H1 (cell line): ENCODE measurements around the gene PIP5K1C. TPM values are rescaled to one million over a fixed set of nuclear protein-coding genes. Genes with fewer than 3 reads are reported as not detected.

ENCODE experiments used
- CTCF ChIA-PET: fragments of 300-600 bp; sonication (Branson Sonifier 250); formaldehyde crosslinking; loops from one replicate; lab custom pipeline; 2021; ENCODE audit not compliant: partially characterized antibody; lab: Charles Lee
- POLR2A ChIA-PET: fragments of 300-600 bp; sonication (Branson Sonifier 250); formaldehyde crosslinking; loops from one replicate; lab custom pipeline; 2021; ENCODE audit warnings: inconsistent platforms; ENCODE audit not compliant: partially characterized antibody; lab: Charles Lee
- DNase-seq, 2 experiments: peaks; one replicate each; pipeline versions ENCODE4 v3.0.0 to v3.0.0-alpha.2; 2010 to 2022; ENCODE audit warnings: low spot score in 2 of 2, low read depth in 1 of 2, mixed read lengths in 1 of 2
- FAIRE-seq: peaks from 2 replicates; lab custom pipeline; 2011; peaks lifted over from hg19 to GRCh38; lab: Jason Lieb, UNC
- H2AFZ ChIP-seq: 2 replicates; pipeline ENCODE4 v1.8.1; 2012; ENCODE audit warnings: low read length, inconsistent platforms
- H2AK5ac ChIP-seq: 2 replicates; pipeline ENCODE4 v1.6.1; 2013; ENCODE audit warnings: low read depth, low read length
- H2BK120ac ChIP-seq: replicated peaks from 2 replicates; pipeline ENCODE3; 2013; ENCODE audit warnings: low read depth, low read length, inconsistent platforms
- H2BK12ac ChIP-seq: 2 replicates; pipeline ENCODE4 v1.6.1; 2013; ENCODE audit warnings: low read depth, low read length
- H2BK15ac ChIP-seq: 2 replicates; pipeline ENCODE4 v1.6.1; 2013; ENCODE audit warnings: low read length
- H2BK20ac ChIP-seq: 2 replicates; pipeline ENCODE4 v1.6.1; 2013; ENCODE audit warnings: low read length
- H2BK5ac ChIP-seq: 2 replicates; pipeline ENCODE4 v1.6.1; 2013; ENCODE audit warnings: low read depth, low read length
- H3K14ac ChIP-seq: 2 replicates; pipeline ENCODE4 v1.6.1; 2013; ENCODE audit warnings: inconsistent platforms; ENCODE audit not compliant: insufficient read length
- H3K18ac ChIP-seq: 2 replicates; pipeline ENCODE4 v1.6.1; 2013; ENCODE audit warnings: low read length; ENCODE audit errors: extremely low read depth
- H3K23ac ChIP-seq: 2 replicates; pipeline ENCODE4 v1.6.1; 2013; ENCODE audit warnings: inconsistent platforms; ENCODE audit not compliant: insufficient read length
- H3K23me2 ChIP-seq: 2 replicates; pipeline ENCODE4 v1.6.1; 2013; ENCODE audit warnings: low read depth, low read length
- H3K27ac ChIP-seq: 2 replicates; pipeline ENCODE4 v1.6.1; 2011; ENCODE audit warnings: low read depth, low read length, inconsistent platforms
- H3K27me3 ChIP-seq, 4 experiments: replicated peaks in 1 of 4; 1 replicate in 1 of 4; 2 replicates in 3 of 4; pipeline versions ENCODE4 v1.6.1 to v1.8.1; 2011 to 2013; ENCODE audit warnings: low read length in 3 of 4, mild to moderate bottlenecking in 3 of 4, inconsistent platforms in 2 of 4, mixed read lengths in 2 of 4, moderate library complexity in 1 of 4; ENCODE audit not compliant: control insufficient read depth in 3 of 4, insufficient read depth in 3 of 4; ENCODE audit errors: extremely low read depth in 1 of 4
- H3K36me3 ChIP-seq, 4 experiments: 2 replicates each; pipeline versions ENCODE4 v1.6.1 to v1.8.1; 2011 to 2013; ENCODE audit warnings: mild to moderate bottlenecking in 4 of 4, low read length in 3 of 4, moderate library complexity in 2 of 4, control low read depth in 1 of 4, inconsistent platforms in 1 of 4; ENCODE audit not compliant: insufficient read depth in 4 of 4, control insufficient read depth in 2 of 4
- H3K4ac ChIP-seq: replicated peaks from 2 replicates; pipeline ENCODE3; 2013; ENCODE audit warnings: low read length, low read depth, mixed read lengths, inconsistent platforms; ENCODE audit not compliant: insufficient read length
- H3K4me1 ChIP-seq, 4 experiments: replicated peaks in 1 of 4; 1 replicate in 1 of 4; 2 replicates in 3 of 4; pipeline versions ENCODE4 v1.6.1 to v1.8.1; 2011 to 2013; ENCODE audit warnings: low read length in 3 of 4, inconsistent platforms in 2 of 4, mixed read lengths in 1 of 4; ENCODE audit not compliant: insufficient read depth in 4 of 4, control insufficient read depth in 3 of 4
- H3K4me2 ChIP-seq, 2 experiments: 2 replicates each; pipeline versions ENCODE4 v1.6.1 to v1.8.1; 2011 to 2013; ENCODE audit warnings: low read depth in 2 of 2, low read length in 2 of 2, control low read depth in 1 of 2, inconsistent platforms in 1 of 2, mild to moderate bottlenecking in 1 of 2; ENCODE audit not compliant: insufficient read depth in 1 of 2
- H3K4me3 ChIP-seq, 4 experiments: fragments of 200-600, 300-600 bp in 1 of 4; sonication (generic), shearing (Covaris generic), sonication (Bioruptor Twin) in 1 of 4; 2 replicates each; pipeline versions ENCODE4 v1.5.1 to v1.8.1; 2011 to 2016; ENCODE audit warnings: low read length in 4 of 4, low read depth in 3 of 4, control low read depth in 2 of 4, inconsistent platforms in 2 of 4, mild to moderate bottlenecking in 2 of 4, mixed read lengths in 1 of 4, moderate library complexity in 1 of 4; ENCODE audit not compliant: insufficient read depth in 2 of 4; ENCODE audit errors: extremely low read depth in 1 of 4
- H3K56ac ChIP-seq: replicated peaks from 2 replicates; pipeline ENCODE3; 2013; ENCODE audit warnings: low read depth, mild to moderate bottlenecking, mixed read lengths, low read length, inconsistent platforms; ENCODE audit not compliant: insufficient read length
- H3K79me1 ChIP-seq: 2 replicates; pipeline ENCODE4 v1.6.1; 2013; ENCODE audit warnings: low read depth, low read length, control low read depth
- H3K79me2 ChIP-seq, 2 experiments: 2 replicates each; pipeline versions ENCODE4 v1.6.1 to v1.8.1; 2012 to 2013; ENCODE audit warnings: low read length in 2 of 2, mild to moderate bottlenecking in 2 of 2, inconsistent platforms in 1 of 2; ENCODE audit not compliant: insufficient read depth in 2 of 2, control insufficient read depth in 1 of 2
- H3K9ac ChIP-seq, 4 experiments: replicated peaks in 1 of 4; 1 replicate in 1 of 4; 2 replicates in 3 of 4; pipeline versions ENCODE4 v1.6.1 to v1.8.1; 2011 to 2013; ENCODE audit warnings: low read depth in 3 of 4, low read length in 3 of 4, control low read depth in 2 of 4, mild to moderate bottlenecking in 2 of 4, moderate library complexity in 2 of 4, inconsistent platforms in 1 of 4; ENCODE audit errors: extremely low read depth in 1 of 4
- H3K9me3 ChIP-seq, 2 experiments: 2 replicates each; pipeline versions ENCODE4 v1.6.1 to v1.8.1; 2012 to 2013; ENCODE audit warnings: mild to moderate bottlenecking in 2 of 2, moderate library complexity in 2 of 2, control low read depth in 1 of 2, inconsistent platforms in 1 of 2, low read depth in 1 of 2, low read length in 1 of 2, mixed read lengths in 1 of 2; ENCODE audit not compliant: insufficient read depth in 2 of 2
- H4K20me1 ChIP-seq, 2 experiments: replicated peaks in 1 of 2; 2 replicates each; pipeline versions ENCODE3 to v1.8.1; 2011 to 2013; ENCODE audit warnings: inconsistent platforms in 2 of 2, low read length in 2 of 2, mild to moderate bottlenecking in 1 of 2; ENCODE audit not compliant: insufficient read depth in 2 of 2, control insufficient read depth in 1 of 2
- H4K5ac ChIP-seq: 2 replicates; pipeline ENCODE4 v1.6.1; 2013; ENCODE audit warnings: low read length, low read depth, mixed read lengths, inconsistent platforms; ENCODE audit not compliant: insufficient read length
- H4K8ac ChIP-seq: 2 replicates; pipeline ENCODE4 v1.8.0; 2013; ENCODE audit warnings: mild to moderate bottlenecking, moderate library complexity, low read length, inconsistent platforms; ENCODE audit not compliant: insufficient read depth; ENCODE audit errors: extremely low read depth
- H4K91ac ChIP-seq: replicated peaks from 2 replicates; pipeline ENCODE3; 2013; ENCODE audit warnings: low read length, mixed read lengths, inconsistent platforms; ENCODE audit not compliant: insufficient read length
- CBX8 ChIP-seq: fragments of 300-800, 300-1000 bp; sonication (generic); IDR thresholded peaks from 2 replicates; pipeline ENCODE4 v1.7.1; 2016; ENCODE audit warnings: low read depth, low read length, borderline replicate concordance
- EGR1 ChIP-seq: IDR thresholded peaks from 2 replicates; pipeline ENCODE4 v1.6.1; 2011; ENCODE audit warnings: low read depth, low read length, borderline replicate concordance
- GTF2F1 ChIP-seq: IDR thresholded peaks from 2 replicates; pipeline ENCODE4 v1.6.1; 2012; ENCODE audit warnings: low read depth, low read length, improper control_type of control experiment, borderline replicate concordance
- KDM1A ChIP-seq: fragments of 200-600, 300-600 bp; sonication (generic); IDR thresholded peaks from 2 replicates; pipeline ENCODE4 v1.7.1; 2016; ENCODE audit warnings: mild to moderate bottlenecking, low read length, borderline replicate concordance
- RAD21 ChIP-seq, 2 experiments: IDR thresholded peaks in 1 of 2; conservative IDR thresholded peaks in 1 of 2; 2 replicates each; pipeline ENCODE4 v1.6.1; 2011; ENCODE audit warnings: low read depth in 2 of 2, low read length in 2 of 2, improper control_type of control experiment in 1 of 2, inconsistent platforms in 1 of 2, mild to moderate bottlenecking in 1 of 2, moderate library complexity in 1 of 2
- SIRT6 ChIP-seq: IDR thresholded peaks from one replicate; pipeline ENCODE4 v1.7.1; 2012; ENCODE audit warnings: low read length, inconsistent platforms
- SP4 ChIP-seq: IDR thresholded peaks from 2 replicates; pipeline ENCODE4 v1.6.1; 2012; ENCODE audit warnings: low read length, inconsistent platforms
- SUZ12 ChIP-seq: fragments of 200-600 bp; sonication (generic); IDR thresholded peaks from 2 replicates; pipeline ENCODE4 v1.6.1; 2012; ENCODE audit warnings: mild to moderate bottlenecking, inconsistent platforms, low read length, moderate library complexity, mixed read lengths
- TAF7 ChIP-seq: optimal IDR thresholded peaks from 2 replicates; pipeline ENCODE3; 2011; ENCODE audit warnings: low read depth, mild to moderate bottlenecking, inconsistent platforms, low read length, moderate library complexity, borderline replicate concordance
- TCF12 ChIP-seq: IDR thresholded peaks from 2 replicates; pipeline ENCODE4 v1.6.1; 2011; ENCODE audit warnings: low read depth, mild to moderate bottlenecking, low read length
- YY1 ChIP-seq: IDR thresholded peaks from 2 replicates; pipeline ENCODE4 v1.6.1; 2011; ENCODE audit warnings: low read depth, mild to moderate bottlenecking, low read length
- WGBS, 2 experiments: shearing (Covaris generic) in 1 of 2; methylation state at CpG; one replicate each; pipeline versions ENCODE4 v1.1.6 to v1.1.7; 2013 to 2015; ENCODE audit warnings: low lambda C conversion rate in 2 of 2, mixed read lengths in 2 of 2, inconsistent platforms in 1 of 2, low coverage in 1 of 2, missing lambda C conversion rate in 1 of 2; ENCODE audit not compliant: insufficient replicate concordance in 2 of 2, insufficient coverage in 1 of 2, insufficient read length in 1 of 2; ENCODE audit errors: extremely low coverage in 1 of 2, missing lambda C conversion rate in 1 of 2; 5-methylcytosine and 5-hydroxymethylcytosine counted together
- polyA plus RNA-seq, 7 experiments: library from polyadenylated mRNA; depleted of rRNA in 3 of 7; stranded (reverse) in 5 of 7; unstranded in 2 of 7; fragments of >200 nt in 5 of 7; fragments of 200-250 nt in 2 of 7; gene quantifications; 1 replicate in 5 of 7; 2 replicates in 1 of 7; 4 replicates in 1 of 7; pipeline versions ENCODE4 v1.2.1 to v1.2.3, GENCODE V29; 2011 to 2013; ENCODE audit warnings: missing spikeins in 2 of 7, mixed read lengths in 2 of 7
- total RNA-seq: library from RNA; stranded (reverse); fragmentation: NEBNext Ultra II Directional; extraction: Animal tissue kit (Norgen Biotek cat#: 25700); gene quantifications from 2 replicates; pipeline ENCODE4 v1.2.1, GENCODE V29; 2021

The PIP5K1C gene
- total and polyA plus RNA-seq, 2 of the 8 experiments (the other 6 are each of a cell fraction or from before 2014, with no cell fraction given) = 10.6 to 32.9 TPM

DNA sequence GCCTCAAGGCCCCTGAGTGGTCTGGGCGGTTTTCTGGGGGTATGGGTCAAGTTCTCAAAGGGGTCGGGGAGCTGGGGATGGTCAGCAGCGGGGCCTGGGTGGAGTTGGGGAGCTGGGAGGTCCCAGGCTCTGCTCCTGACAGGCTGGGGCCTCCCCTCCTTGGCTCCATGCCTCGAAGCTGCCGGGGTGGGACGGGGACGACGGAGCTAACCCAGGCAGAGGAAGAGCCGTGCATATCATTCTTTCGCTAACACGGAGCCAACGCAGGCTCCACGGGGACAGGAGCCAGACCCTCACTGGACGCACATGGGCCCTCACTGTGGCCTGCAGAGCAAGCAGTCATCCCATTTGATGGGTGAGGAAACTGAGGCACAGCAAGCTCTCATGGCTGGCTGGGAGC is 47.8 kb downstream of the PIP5K1C start:
- H3K9me3 ChIP-seq = no peaks in the 10 kb centered on the region
- peaks cover 0 to 25% (median 5%) of the 10 kb centered on the region in 4 experiments; a peak in 3 of 8 replicates for H3K36me3 ChIP-seq
- H3K23ac ChIP-seq = no peak overlapping the region
- ChIA-PET POLR2A (interaction anchor here (1.6 kb wide), 1 partner anchor 9 kb away, joined by 5 read pairs; no protein-coding TSS in a partner anchor), CTCF (interaction anchor here (0.9 to 2.7 kb wide), 3 partner anchors 14 to 61 kb away, joined by 3 to 13 read pairs (median 5); no protein-coding TSS in a partner anchor)
- no peak overlapping the region for H3K9ac ChIP-seq
- no peak overlapping the region for H3K4ac ChIP-seq
- TF ChIP-seq YY1 (no peak), SUZ12 (no peak), RAD21 (IDR thresholded peaks at IDR 0.05 in 1 of 2, conservative IDR thresholded peaks at IDR 0.05 in 1 of 2; ENCODE audit: low read depth in 2 of 2, low read length in 2 of 2) (no peak), TCF12 (no peak), SP4 (no peak), KDM1A (no peak), GTF2F1 (no peak), TAF7 (no peak), EGR1 (no peak), SIRT6 (no peak), CBX8 (no peak)
- FAIRE-seq (no peak), DNase-seq (no peak)
- no peak overlapping the region for H2BK5ac ChIP-seq
- H3K56ac ChIP-seq = no peak overlapping the region
- no peak overlapping the region for H4K8ac ChIP-seq
- H3K18ac ChIP-seq = no peak overlapping the region
- no peaks in the 10 kb centered on the region for H3K79me2 ChIP-seq
- no peak overlapping the region for H2BK120ac ChIP-seq
- H3K23me2 ChIP-seq = no peaks in the 10 kb centered on the region
- H2BK12ac ChIP-seq = no peak overlapping the region
- no peak overlapping the region for H4K91ac ChIP-seq
- H3K79me1 ChIP-seq = no peaks in the 10 kb centered on the region
- no peak overlapping the region for H2AFZ ChIP-seq
- H3K14ac ChIP-seq = no peak overlapping the region
- H2BK20ac ChIP-seq = no peak overlapping the region
- H4K5ac ChIP-seq = no peak overlapping the region
- H3K4me3 ChIP-seq = no peak overlapping the region
- no peak overlapping the region for H3K4me2 ChIP-seq
- H2AK5ac ChIP-seq = no peak overlapping the region
- WGBS, 2 experiments = 94% methylated on average over 8 of the region's 14 CpGs; no CpG with 5 or more reads in 1 of the 2 experiments
- no peak overlapping the region for H3K27ac ChIP-seq
- no peaks in the 10 kb centered on the region for H3K27me3 ChIP-seq
- H4K20me1 ChIP-seq = peaks cover 3 to 11% of the 10 kb centered on the region in 2 experiments
- H2BK15ac ChIP-seq = no peak overlapping the region
- no peaks in the 10 kb centered on the region for H3K4me1 ChIP-seq
